Pulmonary artery endothelial cell (primary cell): ENCODE data around the gene JAG1. TPM values are rescaled to one million over a fixed set of nuclear protein-coding genes. Genes with fewer than 3 reads are reported as not detected.

ENCODE experiments used
- DNase-seq: peaks from one replicate; pipeline ENCODE4 v3.0.0-alpha.2; 2011; ENCODE audit warnings: low read depth, low spot score
- total RNA-seq: library from RNA; depleted of rRNA; stranded (reverse); fragments of >200 nt; gene quantifications from 2 replicates; pipeline ENCODE4 v1.2.3, GENCODE V29; 2014

The JAG1 gene
- total RNA-seq, 1 donor from 2014 or later = 81.8 TPM

DNA sequence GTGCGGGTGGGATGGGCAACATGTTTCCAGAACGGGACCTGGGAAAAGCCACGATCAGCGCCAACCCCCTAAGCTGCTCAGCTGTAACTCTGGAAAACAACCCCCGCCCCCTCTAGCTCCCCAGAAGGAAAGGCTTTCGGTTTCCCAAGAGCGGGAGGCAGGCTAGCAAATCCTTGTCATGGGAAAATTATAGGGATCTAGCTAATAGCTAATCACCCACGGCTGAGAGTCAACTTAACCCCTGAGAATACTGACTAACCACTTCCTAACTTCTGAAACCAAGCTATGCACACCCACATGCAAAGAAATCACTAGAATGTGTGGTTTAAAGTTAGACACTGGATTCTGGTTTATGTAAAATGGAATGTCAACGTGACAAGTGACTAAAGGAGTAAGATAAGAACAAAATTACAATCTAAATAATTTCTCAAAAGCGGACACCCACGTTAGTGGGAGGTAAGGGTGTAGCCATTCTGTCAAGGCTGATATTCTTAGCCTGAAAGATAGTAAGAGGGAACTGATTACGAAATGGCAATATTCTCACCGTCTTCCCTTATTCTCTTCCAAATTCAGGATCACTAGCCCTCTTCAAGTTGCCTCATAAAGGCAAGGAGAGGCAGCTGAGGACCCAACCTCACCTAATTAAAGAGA is 20.1 kb downstream of the JAG1 start:
- DNase-seq = no peak

- no peak for DNase-seq
Observed at GRCh38 chr20:10652660-10653261, 21.0 kb downstream of the JAG1 start.

DNA sequence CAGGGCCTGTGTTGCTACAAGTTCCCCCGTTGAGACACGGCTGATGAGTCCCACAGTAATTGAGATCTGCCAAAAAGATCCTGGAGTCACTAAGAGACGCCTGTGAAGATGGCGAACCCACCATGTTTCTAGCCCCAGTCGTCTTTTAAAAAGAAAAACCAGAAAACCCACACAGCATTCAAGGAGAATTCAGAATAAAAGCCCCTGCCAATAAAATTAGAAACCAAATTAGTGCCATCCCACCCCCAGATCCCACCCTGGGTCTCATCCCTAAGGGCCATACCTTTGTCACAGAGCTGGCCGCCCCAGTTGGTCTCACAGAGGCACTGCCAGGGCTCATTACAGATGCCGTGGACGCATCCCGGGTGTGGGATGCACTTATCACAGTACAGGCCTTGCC is 21.6 kb downstream of the JAG1 start:
- no peak for DNase-seq

DNA sequence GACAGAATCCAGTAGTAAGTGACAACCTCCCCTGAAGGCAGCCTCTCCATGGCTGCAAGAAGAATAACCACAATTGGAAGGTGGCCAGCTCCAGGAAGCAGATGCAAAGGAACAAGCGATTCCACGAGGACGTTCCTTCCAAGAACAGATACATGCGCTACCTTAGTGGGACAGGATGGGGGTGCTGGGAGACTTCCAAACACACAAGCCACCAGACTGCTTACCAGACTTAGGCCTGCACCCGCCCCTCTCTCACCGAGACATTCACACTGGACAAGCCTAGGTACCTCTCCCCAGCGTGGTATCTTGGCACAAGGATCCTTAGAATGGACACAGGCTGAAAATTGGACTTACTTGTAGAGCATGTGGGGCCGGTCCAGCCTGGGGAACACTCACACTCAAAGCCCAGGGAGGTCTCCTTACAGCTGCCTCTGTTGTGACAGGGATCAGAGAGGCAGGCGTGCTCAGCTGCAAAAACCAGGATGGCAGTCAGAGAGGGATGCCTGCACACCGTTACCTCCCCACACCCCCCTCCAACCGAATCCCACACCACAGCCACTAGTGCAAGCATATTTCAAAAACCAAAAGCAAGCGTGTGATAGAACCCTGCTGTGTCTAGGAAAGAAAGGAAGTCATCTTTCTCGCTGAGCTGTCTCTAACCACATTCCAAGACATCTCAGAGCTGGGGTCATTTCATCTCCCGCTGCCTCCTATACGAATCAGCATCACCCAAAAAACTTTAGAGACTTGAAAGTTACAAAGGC is 22.4 kb downstream of the JAG1 start:
- peak; percentile 58 for DNase-seq

DNA sequence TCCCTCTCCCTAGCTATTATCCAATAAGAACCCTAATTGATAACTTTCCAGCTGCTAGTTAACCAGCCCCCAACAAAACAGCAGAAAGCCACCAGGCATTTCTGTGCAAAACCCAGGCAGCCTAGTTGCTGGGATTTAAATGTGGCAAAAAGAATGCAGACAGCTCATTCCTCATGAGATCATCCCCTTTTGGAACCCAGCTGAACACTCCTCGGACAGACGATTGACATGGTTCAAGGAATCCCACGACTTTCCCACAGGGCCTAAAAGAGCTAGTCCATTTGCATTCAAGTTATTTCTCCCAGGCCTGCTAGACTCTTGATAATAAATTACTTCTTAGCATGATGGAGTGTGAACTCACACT is 24.0 kb downstream of the JAG1 start:
- DNase-seq = no peak

GRCh38 chr20:10649080-10649796 is 24.6 kb downstream of the JAG1 start:
- no peak for DNase-seq

DNA sequence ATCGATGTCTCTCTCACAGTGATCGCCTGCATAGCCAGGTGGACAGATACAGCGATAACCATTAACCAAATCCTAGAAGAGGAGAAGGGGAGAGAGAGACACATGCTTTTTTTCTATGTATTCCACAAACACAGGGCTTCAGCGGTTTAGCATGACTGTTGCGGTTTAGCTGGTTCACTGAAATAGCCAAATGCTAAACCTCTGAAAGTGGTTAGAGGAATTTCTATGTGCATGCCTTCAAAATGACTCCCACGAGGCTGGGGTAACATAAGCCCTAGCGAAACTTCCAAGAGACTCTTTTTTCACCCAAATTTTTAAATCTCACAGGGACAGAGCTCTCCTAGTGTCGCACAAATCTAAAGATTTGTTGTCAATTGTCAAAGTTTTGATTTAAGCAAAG is 25.1 kb downstream of the JAG1 start:
- no peak for DNase-seq

DNA sequence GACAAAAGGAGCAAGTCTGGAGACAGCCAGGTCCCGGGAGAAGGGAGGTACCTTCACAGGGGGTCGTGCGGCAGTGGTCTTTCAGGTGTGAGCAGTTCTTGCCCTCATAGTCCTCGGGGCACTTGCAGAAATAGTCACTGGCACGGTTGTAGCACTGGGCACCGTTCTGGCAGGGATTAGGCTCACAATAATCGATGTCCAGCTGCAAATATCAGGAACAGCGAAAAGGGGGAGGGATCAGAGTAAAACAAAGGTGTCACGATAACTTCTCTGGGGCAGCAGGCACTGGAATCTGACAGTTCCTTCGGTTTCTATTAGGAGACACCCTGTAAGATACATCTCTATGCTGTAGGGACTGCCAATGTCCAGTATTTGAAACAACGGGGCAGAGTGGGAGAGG is 25.9 kb downstream of the JAG1 start:
- DNase-seq = no peak

GRCh38 chr20:10647471-10647870 is 26.3 kb downstream of the JAG1 start:
- DNase-seq = no peak

DNA sequence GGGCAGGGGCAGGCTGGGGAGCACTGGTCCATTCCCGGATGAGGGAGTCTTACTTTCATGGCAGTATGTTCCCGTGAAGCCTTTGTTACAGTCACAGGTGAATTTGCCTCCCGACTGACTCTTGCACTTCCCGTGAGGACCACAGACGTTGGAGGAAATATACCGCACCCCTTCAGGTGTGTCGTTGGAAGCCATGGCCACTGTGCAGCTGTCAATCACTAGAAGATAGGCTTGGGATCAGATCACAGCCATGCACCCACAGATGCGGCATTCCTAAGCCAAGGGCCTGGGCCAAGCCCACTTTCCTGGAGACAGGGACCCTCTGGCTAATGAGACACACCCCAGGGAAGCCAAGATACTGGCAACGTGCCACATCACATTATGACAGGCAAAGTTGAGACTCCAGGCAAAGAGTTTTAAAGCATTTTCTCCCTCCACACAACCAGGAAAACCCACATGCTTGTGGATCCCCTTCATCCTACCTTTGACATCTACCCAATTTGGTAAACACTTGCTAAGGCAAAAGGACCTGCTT is 26.8 kb downstream of the JAG1 start:
- no peak for DNase-seq

- no peak for DNase-seq
Observed at GRCh38 chr20:10646006-10646405, 27.8 kb downstream of the JAG1 start.

- DNase-seq = no peak
Observed at GRCh38 chr20:10645205-10645570, 28.6 kb downstream of the JAG1 start.

DNA sequence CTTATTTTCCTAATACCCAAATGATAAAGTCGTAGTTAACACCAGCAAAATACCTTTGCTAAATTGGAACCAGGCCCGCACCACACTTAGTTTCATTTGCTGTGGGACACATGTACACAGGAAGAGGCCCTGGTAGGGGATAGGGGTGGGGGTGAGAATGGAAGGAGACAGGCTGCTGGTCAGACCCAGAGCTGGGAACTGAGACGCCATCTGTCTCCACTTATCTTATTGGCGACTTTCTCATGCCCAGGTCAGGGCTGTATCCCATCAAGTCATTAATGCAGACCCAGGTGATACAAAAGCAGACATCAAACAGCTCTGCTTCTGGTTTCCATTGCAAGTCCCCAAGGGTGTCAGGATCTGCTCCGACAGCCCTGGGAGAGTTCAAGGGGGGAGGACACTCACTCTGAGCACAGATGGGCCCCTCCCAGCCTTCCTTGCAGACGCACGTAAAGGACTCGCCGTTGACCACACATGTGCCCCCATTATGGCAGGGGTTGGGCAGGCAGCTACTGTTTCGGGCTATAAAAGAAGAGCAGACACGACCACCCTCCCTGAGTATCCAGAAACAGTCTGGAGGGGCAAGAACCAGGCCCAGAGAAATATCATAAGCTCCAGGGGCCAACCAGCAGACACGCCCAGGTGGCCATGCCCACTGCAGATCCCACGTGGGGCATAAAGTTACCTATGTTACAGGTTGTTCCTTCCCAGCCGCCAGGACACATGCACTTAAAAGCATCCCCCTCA is 29.2 kb downstream of the JAG1 start:
- DNase-seq = no peak

- no peak for DNase-seq
Observed at GRCh38 chr20:10643560-10643873, 30.3 kb downstream of the JAG1 start.

- no peak for DNase-seq
Observed at GRCh38 chr20:10642856-10643559, 30.8 kb downstream of the JAG1 start.

DNA sequence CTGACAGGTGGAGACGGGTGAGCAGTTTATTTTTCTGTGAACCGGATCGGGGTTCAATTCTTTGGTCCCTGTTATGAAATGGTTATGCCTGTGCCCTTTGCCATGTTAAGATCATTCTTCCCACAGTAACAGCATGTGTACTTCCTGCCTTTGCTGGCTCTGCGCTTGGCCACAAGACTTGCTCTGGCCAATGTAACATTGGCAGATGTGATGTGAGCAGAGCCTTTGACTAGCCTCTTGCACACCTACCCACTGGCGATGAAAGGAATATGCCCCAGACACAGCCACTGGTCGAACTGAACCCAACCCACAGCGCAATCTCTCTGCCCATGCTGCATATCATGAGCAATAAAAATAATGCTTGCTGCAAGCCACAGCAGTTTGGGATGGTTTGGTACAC is 31.9 kb downstream of the JAG1 start:
- no peak for DNase-seq

DNA sequence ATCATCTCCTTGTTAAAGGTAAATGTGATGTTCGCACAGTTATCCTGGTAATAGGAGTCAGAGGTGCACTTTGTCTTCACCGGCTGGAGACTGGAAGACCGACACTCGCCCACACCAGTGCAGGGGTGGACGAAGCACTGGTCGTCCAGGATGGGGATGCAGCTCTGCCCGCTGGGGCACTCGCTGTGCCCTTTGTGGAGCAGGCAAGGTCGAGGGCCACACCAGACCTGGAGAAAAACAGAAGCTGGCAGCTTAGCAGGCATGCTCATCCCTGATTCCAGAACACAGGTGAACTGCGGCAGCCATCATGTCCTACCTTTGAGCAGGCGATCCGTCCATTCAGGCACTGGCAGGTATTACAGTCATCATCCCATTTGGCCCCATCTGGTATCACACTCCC is 32.3 kb downstream of the JAG1 start:
- DNase-seq = no peak

- no peak for DNase-seq
Observed at GRCh38 chr20:10640897-10641296, 32.9 kb downstream of the JAG1 start.

DNA sequence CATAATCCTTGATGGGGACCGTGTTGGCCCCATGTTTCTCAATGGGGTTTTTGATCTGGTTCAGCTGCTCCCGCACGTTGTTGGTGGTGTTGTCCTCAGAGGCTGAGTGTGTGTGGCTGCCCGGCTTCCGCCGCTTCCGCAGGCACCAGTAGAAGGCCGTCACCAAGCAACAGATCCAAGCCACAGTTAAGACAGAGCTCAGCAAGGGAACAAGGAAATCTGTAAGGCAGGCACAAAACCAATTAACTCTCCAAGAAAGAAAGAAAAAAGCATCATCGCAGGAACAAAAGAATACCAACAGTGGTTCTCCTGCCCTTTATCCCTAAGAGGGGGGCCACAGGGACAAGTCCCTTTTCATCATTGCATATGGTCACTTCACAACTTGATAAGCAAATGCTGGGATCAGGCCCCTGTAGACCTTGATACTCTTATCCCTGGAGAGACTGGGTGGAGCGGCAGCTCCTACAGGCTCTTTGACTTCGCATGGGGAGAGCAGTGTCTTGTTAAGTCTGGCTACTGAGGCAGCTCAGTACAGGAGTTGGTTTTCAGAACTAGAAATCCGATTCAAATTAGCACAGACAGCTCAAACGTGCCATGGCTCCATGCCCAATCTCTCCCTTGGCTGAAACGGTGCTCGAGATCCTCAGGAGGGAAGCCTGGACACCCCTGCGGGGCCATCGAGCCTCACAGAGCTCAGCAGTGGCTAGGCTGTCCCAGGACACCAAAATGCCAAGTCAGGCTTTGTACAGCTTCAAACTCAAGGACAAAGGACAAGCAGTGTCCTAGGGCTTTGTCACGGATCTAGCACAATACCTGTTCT is 33.9 kb downstream of the JAG1 start:
- DNase-seq = no peak
